Pancreas (tissue), 10 donors: ENCODE data around the gene RSPH6A. TPM values are rescaled to one million over a fixed set of nuclear protein-coding genes. Genes with fewer than 3 reads are reported as not detected.
A peak's percentile ranks its signal among the peaks of the same experiment; 100 is the strongest.

ENCODE experiments used
- ATAC-seq, 4 donors: fragments of 200-7000 bp; cut with Tn5 transposase; one replicate each; pipeline versions ENCODE4 v1.8.0 to v1.9.1; 2020; ENCODE audit warnings: mild to moderate bottlenecking in 4 of 4, moderate library complexity in 4 of 4
- DNase-seq, 6 donors: peaks; one replicate each; pipeline ENCODE4 v3.0.0-alpha.2; 2020
- FAIRE-seq: peaks from 2 replicates; lab custom pipeline; 2012; peaks lifted over from hg19 to GRCh38; lab: Jason Lieb, UNC
- H3K27ac ChIP-seq, 4 donors: fragments of 200-600 bp; sonication (generic); 1 replicate in 3 of 4; 2 replicates in 1 of 4; pipeline versions ENCODE4 v1.5.0 to v1.8.0; 2020
- H3K27me3 ChIP-seq, 4 donors: fragments of 200-600 bp; one replicate each; pipeline ENCODE4 v1.8.0; 2021
- H3K36me3 ChIP-seq, 3 donors: fragments of 200-600 bp; sonication (generic) in 1 of 3; one replicate each; pipeline versions ENCODE4 v1.5.0 to v1.8.0; 2020 to 2021
- H3K4me1 ChIP-seq, 3 donors: fragments of 200-600 bp; one replicate each; pipeline ENCODE4 v1.8.0; 2021
- H3K4me3 ChIP-seq, 4 donors: fragments of 200-600 bp; sonication (generic) in 2 of 4; one replicate each; pipeline versions ENCODE4 v1.5.0 to v1.8.0; 2020 to 2021
- H3K9me3 ChIP-seq, 4 donors: fragments of 200-600 bp; one replicate each; pipeline ENCODE4 v1.8.0; 2021
- WGBS, 2 donors: extraction: QIAGEN DNeasy Blood & Tissue Kit; methylation state at CpG; one replicate each; pipeline ENCODE4 v1.1.7; 2013; 5-methylcytosine and 5-hydroxymethylcytosine counted together
- intact Hi-C, 3 donors: fragments of 100-400 bp; cut with DNase I; formaldehyde crosslinking; loops; one replicate each; pipeline versions ENCODE4 v1.11.1 to v1.14.2; 2022
- polyA plus RNA-seq, 2 donors: library from polyadenylated mRNA; stranded (reverse); fragments of 200-250 nt; gene quantifications; one replicate each; pipeline ENCODE4 v1.2.3, GENCODE V29; 2013
- total RNA-seq, 6 donors: library from RNA; stranded (reverse); fragmentation: NEBNext Ultra II Directional in 4 of 6; extraction: Animal tissue kit (Norgen Biotek cat#: 25700) in 4 of 6; gene quantifications; one replicate each; pipeline versions ENCODE4 v1.2.1 to v1.2.4, GENCODE V29; 2021 to 2023
- TF ChIP-seq, protein P1 (sequence below), 4 donors: fragments of 200-600 bp; sonication (generic) in 3 of 4; IDR thresholded peaks; one replicate each; pipeline versions ENCODE4 v1.5.0 to v1.8.0; 2021; ENCODE audit warnings: antibody characterized with exemption in 4 of 4
- donor health status: healthy with polysubstance abuse.
- donor health status: DM: no; HTN: no; CAD: no; lungs with moderate emphysema.
- donor health status: DM: no; HTN: no; CAD: no.
- donor health status: control.
- donor health status: control.
- donor health status: Bipolar disorder and iron deficiency.
- donor health status: DM: yes; HTN: yes; CAD: no.
- donor health status: DM: no; HTN: no; CAD: no.
- donor health status: DM: no; HTN: no; CAD: no.
- donor health status: DM: yes; HTN: yes; CAD: no.

Gene RSPH6A
- total and polyA plus RNA-seq, 8 donors = 0.08 TPM; not detected in 6

- WGBS, 2 donors = 0 to 1% methylated on average over 52 to 70 of the region's 70 CpGs
- intact Hi-C loops = loop anchor here in 1 of 3 donors (10.0 kb wide), 1 partner anchor 54 kb away; no protein-coding TSS in a partner anchor
- peak; percentile 97 to 100 (median 100) for DNase-seq
- peak; percentile 89 for FAIRE-seq
- TF ChIP-seq, protein P1, sequence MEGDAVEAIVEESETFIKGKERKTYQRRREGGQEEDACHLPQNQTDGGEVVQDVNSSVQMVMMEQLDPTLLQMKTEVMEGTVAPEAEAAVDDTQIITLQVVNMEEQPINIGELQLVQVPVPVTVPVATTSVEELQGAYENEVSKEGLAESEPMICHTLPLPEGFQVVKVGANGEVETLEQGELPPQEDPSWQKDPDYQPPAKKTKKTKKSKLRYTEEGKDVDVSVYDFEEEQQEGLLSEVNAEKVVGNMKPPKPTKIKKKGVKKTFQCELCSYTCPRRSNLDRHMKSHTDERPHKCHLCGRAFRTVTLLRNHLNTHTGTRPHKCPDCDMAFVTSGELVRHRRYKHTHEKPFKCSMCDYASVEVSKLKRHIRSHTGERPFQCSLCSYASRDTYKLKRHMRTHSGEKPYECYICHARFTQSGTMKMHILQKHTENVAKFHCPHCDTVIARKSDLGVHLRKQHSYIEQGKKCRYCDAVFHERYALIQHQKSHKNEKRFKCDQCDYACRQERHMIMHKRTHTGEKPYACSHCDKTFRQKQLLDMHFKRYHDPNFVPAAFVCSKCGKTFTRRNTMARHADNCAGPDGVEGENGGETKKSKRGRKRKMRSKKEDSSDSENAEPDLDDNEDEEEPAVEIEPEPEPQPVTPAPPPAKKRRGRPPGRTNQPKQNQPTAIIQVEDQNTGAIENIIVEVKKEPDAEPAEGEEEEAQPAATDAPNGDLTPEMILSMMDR (IDR thresholded peaks at IDR 0.05) = no peak
- peak; percentile 44 to 68 (median 51) for ATAC-seq
- Histone ChIP-seq H3K4me3 (peak within 1 kb of the TSS; percentile 74 to 96 (median 86)), H3K9me3 (no peaks in the 10 kb centered on the region), H3K36me3 (no peaks in the 10 kb centered on the region), H3K27ac (peak within 1 kb of the TSS; percentile 91 to 97 (median 96)), H3K4me1 (peaks cover 30 to 39% (median 33%) of the 10 kb centered on the region in 3 donors), H3K27me3 (no peaks in the 10 kb centered on the region)
Observed at GRCh38 chr19:45768984-45769782, 45.9 kb downstream of the RSPH6A start, which contains the start of gene SIX5. Gene SIX5 (minus strand): TSS chr19:45769252. CDS start chr19:45768844, 408 bp downstream.

- TF ChIP-seq, protein P1 (IDR thresholded peaks at IDR 0.05) = no peak
- DNase-seq (peak in 3 of 6 donors; percentile 78 to 88 (median 80)), FAIRE-seq (no peak), ATAC-seq (no peak)
- Histone ChIP-seq H3K27ac (peak overlapping the region; percentile 91 to 97 (median 96)), H3K9me3 (no peaks in the 10 kb centered on the region), H3K27me3 (no peaks in the 10 kb centered on the region), H3K36me3 (no peaks in the 10 kb centered on the region), H3K4me3 (peak overlapping the region; percentile 74 to 96 (median 86)), H3K4me1 (peaks cover 30 to 37% (median 32%) of the 10 kb centered on the region in 3 donors)
- 0 to 2% methylated on average over 11 to 33 of the region's 33 CpGs for WGBS, 2 donors
- intact Hi-C loops = loop anchor here in 1 of 3 donors (10.0 kb wide), 1 partner anchor 54 kb away; no protein-coding TSS in a partner anchor
Observed at GRCh38 chr19:45768655-45768983, 46.5 kb downstream of the RSPH6A start.

GRCh38 chr19:45767881-45768654 lies 47.0 kb downstream of the RSPH6A start:
- WGBS, 2 donors = 0 to 1% methylated on average over 67 to 102 of the region's 102 CpGs
- H3K4me3 ChIP-seq = peak overlapping the region; percentile 74 to 96 (median 86)
- FAIRE-seq (no peak), DNase-seq (peak; percentile 80 to 94 (median 86)), ATAC-seq (peak; percentile 1 to 10 (median 4))
- H3K27me3 ChIP-seq = no peaks in the 10 kb centered on the region
- H3K36me3 ChIP-seq = no peaks in the 10 kb centered on the region
- no peaks in the 10 kb centered on the region for H3K9me3 ChIP-seq
- H3K4me1 ChIP-seq = peaks cover 25 to 31% (median 26%) of the 10 kb centered on the region in 3 donors
- TF ChIP-seq, protein P1 (IDR thresholded peaks at IDR 0.05) = no peak
- peak overlapping the region; percentile 91 to 97 (median 96) for H3K27ac ChIP-seq
- intact Hi-C loops = loop anchor here in 1 of 3 donors (10.0 kb wide), 1 partner anchor 53 kb away; no protein-coding TSS in a partner anchor

DNA sequence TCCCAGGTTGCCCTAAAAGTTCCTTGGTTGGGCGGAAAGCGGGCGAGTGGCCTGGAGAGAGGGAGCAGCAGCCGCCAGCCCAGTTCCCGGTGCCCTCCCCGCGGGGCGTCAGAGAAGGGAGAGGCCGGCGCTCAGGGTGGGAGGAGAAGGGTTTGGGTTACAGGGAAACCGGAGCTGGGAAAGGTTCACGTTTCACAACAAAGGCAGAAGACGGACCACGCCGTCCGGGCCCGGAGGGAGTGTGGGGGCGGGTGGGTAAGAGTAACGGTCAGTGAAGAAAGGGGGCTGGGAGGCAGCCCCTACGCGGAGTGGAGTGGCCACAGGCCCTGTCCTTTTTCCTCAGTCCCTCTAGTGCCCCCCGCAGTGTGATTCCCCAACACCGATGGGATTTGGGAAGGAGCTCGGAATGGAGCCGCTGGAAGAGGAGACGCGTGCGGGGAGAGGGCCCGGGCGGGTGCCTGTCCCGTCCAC lies 47.7 kb downstream of the RSPH6A start:
- Histone ChIP-seq H3K4me1 (peaks cover 19 to 25% (median 20%) of the 10 kb centered on the region in 3 donors), H3K4me3 (peak overlapping the region; percentile 74 to 96 (median 86)), H3K36me3 (no peaks in the 10 kb centered on the region), H3K27me3 (no peaks in the 10 kb centered on the region), H3K9me3 (no peaks in the 10 kb centered on the region), H3K27ac (peak overlapping the region; percentile 91 to 97 (median 96))
- 5 to 6% methylated on average over 26 to 31 of the region's 31 CpGs for WGBS, 2 donors
- FAIRE-seq (no peak), DNase-seq (peak; percentile 76 to 95 (median 88)), ATAC-seq (peak; percentile 3 to 20 (median 6))
- intact Hi-C loops = loop anchor here in 1 of 3 donors (10.0 kb wide), 1 partner anchor 53 kb away; no protein-coding TSS in a partner anchor
- TF ChIP-seq, protein P1 (IDR thresholded peaks at IDR 0.05) = no peak
